Neural progenitor cell (in vitro differentiated cells): ENCODE data around the gene GALNTL6. TPM values are rescaled to one million over a fixed set of nuclear protein-coding genes. Genes with fewer than 3 reads are reported as not detected.

Source experiments
- DNase-seq: peaks from one replicate; pipeline ENCODE4 v3.0.0-alpha.2; 2016; ENCODE audit warnings: low spot score
- H2AFZ ChIP-seq: fragments of 200-600 bp; sonication (generic); replicated peaks from 2 replicates; pipeline ENCODE4 v1.6.1; 2016; ENCODE audit warnings: antibody characterized with exemption
- H3F3A ChIP-seq: fragments of 200-600 bp; sonication (generic); 2 replicates; pipeline ENCODE4 v1.6.1; 2016; ENCODE audit warnings: antibody characterized with exemption, low read depth
- H3K27ac ChIP-seq: fragments of 200-600 bp; sonication (generic); 2 replicates; pipeline ENCODE4 v1.5.1; 2016; ENCODE audit warnings: mild to moderate bottlenecking
- H3K27me3 ChIP-seq: fragments of 200-600 bp; sonication (generic); 2 replicates; pipeline ENCODE4 v1.6.1; 2016; ENCODE audit warnings: mild to moderate bottlenecking, moderate library complexity
- H3K36me3 ChIP-seq: fragments of 200-600 bp; sonication (generic); 2 replicates; pipeline ENCODE4 v1.5.1; 2016
- H3K4me1 ChIP-seq: fragments of 200-600 bp; sonication (generic); 2 replicates; pipeline ENCODE4 v1.6.1; 2016; ENCODE audit warnings: mixed run types
- H3K4me2 ChIP-seq: fragments of 200-600 bp; sonication (generic); 2 replicates; pipeline ENCODE4 v1.6.1; 2016
- H3K4me3 ChIP-seq: fragments of 200-600 bp; sonication (generic); 2 replicates; pipeline ENCODE4 v1.5.1; 2016
- H3K79me2 ChIP-seq: fragments of 200-600 bp; sonication (generic); 2 replicates; pipeline ENCODE4 v1.6.1; 2016; ENCODE audit warnings: low read depth
- H3K9ac ChIP-seq: fragments of 200-600 bp; sonication (generic); 2 replicates; pipeline ENCODE4 v1.6.1; 2016
- H3K9me3 ChIP-seq: fragments of 200-600 bp; sonication (generic); 2 replicates; pipeline ENCODE4 v1.5.1; 2016; ENCODE audit warnings: low read depth
- H4K20me1 ChIP-seq: fragments of 200-600 bp; sonication (generic); 2 replicates; pipeline ENCODE4 v1.6.1; 2016; ENCODE audit warnings: low read depth
- H3K27ac Mint-ChIP-seq: 3 replicates; pipeline ENCODE4 v1.8.0; 2021; ENCODE audit warnings: mixed read lengths
- H3K27me3 Mint-ChIP-seq: 2 replicates; pipeline ENCODE4 v1.8.0; 2022; ENCODE audit warnings: low read depth, mild to moderate bottlenecking, inconsistent platforms, moderate library complexity, mixed read lengths; ENCODE audit not compliant: insufficient read depth
- H3K36me3 Mint-ChIP-seq: 3 replicates; pipeline ENCODE4 v1.8.0; 2021; ENCODE audit warnings: mixed read lengths
- H3K4me1 Mint-ChIP-seq: 3 replicates; pipeline ENCODE4 v1.8.0; 2021; ENCODE audit warnings: mixed read lengths
- H3K4me3 Mint-ChIP-seq: 3 replicates; pipeline ENCODE4 v1.8.0; 2021; ENCODE audit warnings: mild to moderate bottlenecking, moderate library complexity, mixed read lengths
- H3K9me3 Mint-ChIP-seq: 3 replicates; pipeline ENCODE4 v1.8.0; 2020; ENCODE audit warnings: mixed read lengths
- CTCF ChIP-seq: fragments of 200-600 bp; sonication (generic); IDR thresholded peaks from 2 replicates; pipeline ENCODE4 v1.5.1; 2017; ENCODE audit warnings: antibody characterized with exemption, mild to moderate bottlenecking
- EZH2 ChIP-seq: fragments of 200-600 bp; sonication (generic); IDR thresholded peaks from 2 replicates; pipeline ENCODE4 v1.6.1; 2017; ENCODE audit warnings: antibody characterized with exemption, mild to moderate bottlenecking, moderate library complexity
- EZH2phosphoT487 ChIP-seq: fragments of 200-600 bp; sonication (generic); IDR thresholded peaks from 2 replicates; pipeline ENCODE4 v1.6.1; 2017; ENCODE audit warnings: antibody characterized with exemption
- total RNA-seq: library from RNA; depleted of rRNA; stranded (reverse); fragments of >200 nt; gene quantifications from 2 replicates; pipeline ENCODE4 v1.2.3, GENCODE V29; 2015; ENCODE audit warnings: low replicate concordance

GALNTL6 gene
- total RNA-seq, 1 donor from 2014 or later = 0.15 TPM

GRCh38 chr4:172997856-172998255 lies 1184.7 kb downstream of the GALNTL6 start:
- no peaks in the 10 kb centered on the region for H3K9me3 Mint-ChIP-seq
- H3K27ac ChIP-seq = no peak overlapping the region
- TF ChIP-seq EZH2 (no peak), EZH2phosphoT487 (no peak), CTCF (no peak)
- H3K79me2 ChIP-seq = no peaks in the 10 kb centered on the region
- no peaks in the 10 kb centered on the region for H4K20me1 ChIP-seq
- H3K9me3 ChIP-seq = no peaks in the 10 kb centered on the region
- no peak overlapping the region for H2AFZ ChIP-seq
- H3K27ac Mint-ChIP-seq = no peak overlapping the region
- no peak overlapping the region for H3K4me3 Mint-ChIP-seq
- peaks cover 10% of the 10 kb centered on the region for H3K4me1 ChIP-seq
- H3K4me3 ChIP-seq = no peak overlapping the region
- H3K27me3 Mint-ChIP-seq = no peaks in the 10 kb centered on the region
- H3K36me3 ChIP-seq = no peaks in the 10 kb centered on the region
- no peak for DNase-seq
- no peaks in the 10 kb centered on the region for H3K27me3 ChIP-seq
- peaks cover 5% of the 10 kb centered on the region for H3K4me1 Mint-ChIP-seq
- H3F3A ChIP-seq = no peaks in the 10 kb centered on the region
- no peaks in the 10 kb centered on the region for H3K36me3 Mint-ChIP-seq
- no peak overlapping the region for H3K4me2 ChIP-seq
- no peak overlapping the region for H3K9ac ChIP-seq

DNA sequence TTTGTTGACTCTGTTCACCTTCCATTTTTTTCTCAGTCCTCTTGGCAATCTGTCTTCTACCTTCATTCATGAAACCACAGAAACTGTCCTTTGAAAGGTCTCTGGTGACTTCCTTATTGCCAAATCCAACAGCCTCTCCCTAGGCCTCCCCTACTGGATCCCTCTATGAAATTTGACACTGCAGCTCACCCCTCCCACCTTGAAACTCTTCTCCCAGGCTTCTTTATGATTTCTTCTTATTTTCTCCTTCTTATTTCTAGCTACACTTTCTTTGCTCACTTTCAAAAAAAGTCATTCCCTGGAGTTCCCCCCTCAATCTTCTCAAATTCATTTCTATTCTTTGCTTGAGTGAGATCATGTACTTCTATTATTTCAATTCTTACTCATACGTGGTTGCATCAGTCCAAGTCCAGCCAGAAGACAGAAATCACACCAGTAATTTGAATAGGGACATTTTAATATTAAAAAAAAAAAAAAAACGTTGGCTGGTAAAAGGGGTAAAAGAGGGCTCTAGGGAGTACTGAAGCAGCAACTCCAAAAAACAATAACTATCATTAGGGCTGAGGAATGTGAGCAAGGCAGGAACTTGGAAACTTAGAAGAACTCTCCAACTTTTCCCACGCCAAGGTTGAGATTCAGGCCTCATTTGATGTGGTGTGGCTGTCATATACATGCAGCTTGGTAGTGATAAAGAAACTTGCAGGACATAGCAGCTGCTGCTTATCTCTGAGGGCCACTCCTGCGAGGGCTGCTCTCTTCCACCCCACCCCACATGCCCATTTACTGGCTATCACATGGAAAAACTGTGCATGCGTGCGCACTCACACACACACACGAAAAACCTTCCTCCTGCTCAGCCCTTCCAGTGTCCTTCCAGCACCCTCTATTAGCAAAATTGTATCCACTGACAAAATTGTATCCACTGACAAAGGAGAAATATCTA lies 1185.6 kb downstream of the GALNTL6 start:
- H3K27me3 ChIP-seq = no peaks in the 10 kb centered on the region
- no peak overlapping the region for H2AFZ ChIP-seq
- no peak for DNase-seq
- no peaks in the 10 kb centered on the region for H3K9me3 Mint-ChIP-seq
- peaks cover 5% of the 10 kb centered on the region for H3K4me1 Mint-ChIP-seq
- H3K27ac Mint-ChIP-seq = no peak overlapping the region
- no peaks in the 10 kb centered on the region for H3K27me3 Mint-ChIP-seq
- no peaks in the 10 kb centered on the region for H3K9me3 ChIP-seq
- H3F3A ChIP-seq = no peaks in the 10 kb centered on the region
- H3K4me1 ChIP-seq = peaks cover 10% of the 10 kb centered on the region
- H3K36me3 ChIP-seq = no peaks in the 10 kb centered on the region
- no peaks in the 10 kb centered on the region for H4K20me1 ChIP-seq
- TF ChIP-seq EZH2phosphoT487 = no peak
- TF ChIP-seq EZH2 = no peak
- TF ChIP-seq CTCF = no peak
- H3K4me3 Mint-ChIP-seq = no peak overlapping the region
- no peaks in the 10 kb centered on the region for H3K36me3 Mint-ChIP-seq
- no peak overlapping the region for H3K27ac ChIP-seq
- no peak overlapping the region for H3K4me2 ChIP-seq
- H3K4me3 ChIP-seq = no peak overlapping the region
- no peaks in the 10 kb centered on the region for H3K79me2 ChIP-seq
- H3K9ac ChIP-seq = no peak overlapping the region

- Histone ChIP-seq H3K27ac (no peak overlapping the region), H3K4me2 (no peak overlapping the region), H3K4me1 (peaks cover 10% of the 10 kb centered on the region), H3K79me2 (no peaks in the 10 kb centered on the region), H2AFZ (no peak overlapping the region), H3K4me3 (no peak overlapping the region), H3K36me3 (no peaks in the 10 kb centered on the region), H3K27me3 (no peaks in the 10 kb centered on the region), H3F3A (no peaks in the 10 kb centered on the region), H3K9me3 (no peaks in the 10 kb centered on the region), H3K9ac (no peak overlapping the region), H4K20me1 (no peaks in the 10 kb centered on the region)
- DNase-seq = no peak
- H3K27me3 Mint-ChIP-seq = no peaks in the 10 kb centered on the region
- H3K4me1 Mint-ChIP-seq = peaks cover 9% of the 10 kb centered on the region
- TF ChIP-seq EZH2 (no peak), EZH2phosphoT487 (no peak), CTCF (no peak)
- no peaks in the 10 kb centered on the region for H3K36me3 Mint-ChIP-seq
- H3K9me3 Mint-ChIP-seq = no peaks in the 10 kb centered on the region
- H3K27ac Mint-ChIP-seq = no peak overlapping the region
- H3K4me3 Mint-ChIP-seq = no peak overlapping the region
Measured at GRCh38 chr4:173001571-173001970, 1188.4 kb downstream of the GALNTL6 start.
